Measurements from ENCODE around the gene TECPR1.

Gene TECPR1

DNA sequence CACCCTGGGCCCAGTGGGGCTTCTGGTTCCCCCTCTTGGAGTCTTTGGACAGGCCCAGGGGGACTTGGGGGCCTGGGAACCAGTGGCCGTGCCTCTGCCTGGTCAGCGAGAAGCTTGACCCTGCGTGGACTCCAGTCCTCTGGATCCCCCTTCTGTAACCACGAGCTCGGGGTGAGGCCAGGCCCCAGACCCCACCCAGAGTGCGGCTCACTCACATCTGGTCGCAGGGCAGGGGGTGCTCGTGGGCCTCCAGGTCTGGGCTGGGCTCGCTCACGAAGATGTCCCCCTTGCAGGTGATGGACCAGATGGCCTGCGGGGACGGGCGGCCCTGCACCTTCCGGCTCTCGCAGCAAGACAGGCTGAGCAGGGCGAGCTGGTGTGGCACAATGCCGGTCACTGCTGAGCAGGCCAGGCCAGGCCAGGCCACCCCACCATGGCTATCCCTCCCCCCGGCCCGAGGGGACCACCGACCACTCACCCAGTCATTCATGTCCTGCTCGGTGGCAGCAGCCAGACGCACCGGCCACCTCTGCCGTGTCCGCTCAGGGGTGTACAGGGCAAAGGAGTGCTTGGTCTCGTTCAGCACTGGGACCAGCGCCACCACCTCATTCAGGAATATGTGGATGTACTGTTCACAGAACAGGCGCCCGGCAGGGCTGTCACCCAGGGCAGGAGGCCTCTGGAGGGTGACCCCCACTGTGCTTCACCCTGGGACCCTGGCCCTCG is 21.1 kb downstream of the TECPR1 start:
- no peak overlapping the region for H3K27ac ChIP-seq
- TF ChIP-seq, protein P1, sequence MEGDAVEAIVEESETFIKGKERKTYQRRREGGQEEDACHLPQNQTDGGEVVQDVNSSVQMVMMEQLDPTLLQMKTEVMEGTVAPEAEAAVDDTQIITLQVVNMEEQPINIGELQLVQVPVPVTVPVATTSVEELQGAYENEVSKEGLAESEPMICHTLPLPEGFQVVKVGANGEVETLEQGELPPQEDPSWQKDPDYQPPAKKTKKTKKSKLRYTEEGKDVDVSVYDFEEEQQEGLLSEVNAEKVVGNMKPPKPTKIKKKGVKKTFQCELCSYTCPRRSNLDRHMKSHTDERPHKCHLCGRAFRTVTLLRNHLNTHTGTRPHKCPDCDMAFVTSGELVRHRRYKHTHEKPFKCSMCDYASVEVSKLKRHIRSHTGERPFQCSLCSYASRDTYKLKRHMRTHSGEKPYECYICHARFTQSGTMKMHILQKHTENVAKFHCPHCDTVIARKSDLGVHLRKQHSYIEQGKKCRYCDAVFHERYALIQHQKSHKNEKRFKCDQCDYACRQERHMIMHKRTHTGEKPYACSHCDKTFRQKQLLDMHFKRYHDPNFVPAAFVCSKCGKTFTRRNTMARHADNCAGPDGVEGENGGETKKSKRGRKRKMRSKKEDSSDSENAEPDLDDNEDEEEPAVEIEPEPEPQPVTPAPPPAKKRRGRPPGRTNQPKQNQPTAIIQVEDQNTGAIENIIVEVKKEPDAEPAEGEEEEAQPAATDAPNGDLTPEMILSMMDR (conservative IDR thresholded peaks at IDR 0.05) = no peak

DNA sequence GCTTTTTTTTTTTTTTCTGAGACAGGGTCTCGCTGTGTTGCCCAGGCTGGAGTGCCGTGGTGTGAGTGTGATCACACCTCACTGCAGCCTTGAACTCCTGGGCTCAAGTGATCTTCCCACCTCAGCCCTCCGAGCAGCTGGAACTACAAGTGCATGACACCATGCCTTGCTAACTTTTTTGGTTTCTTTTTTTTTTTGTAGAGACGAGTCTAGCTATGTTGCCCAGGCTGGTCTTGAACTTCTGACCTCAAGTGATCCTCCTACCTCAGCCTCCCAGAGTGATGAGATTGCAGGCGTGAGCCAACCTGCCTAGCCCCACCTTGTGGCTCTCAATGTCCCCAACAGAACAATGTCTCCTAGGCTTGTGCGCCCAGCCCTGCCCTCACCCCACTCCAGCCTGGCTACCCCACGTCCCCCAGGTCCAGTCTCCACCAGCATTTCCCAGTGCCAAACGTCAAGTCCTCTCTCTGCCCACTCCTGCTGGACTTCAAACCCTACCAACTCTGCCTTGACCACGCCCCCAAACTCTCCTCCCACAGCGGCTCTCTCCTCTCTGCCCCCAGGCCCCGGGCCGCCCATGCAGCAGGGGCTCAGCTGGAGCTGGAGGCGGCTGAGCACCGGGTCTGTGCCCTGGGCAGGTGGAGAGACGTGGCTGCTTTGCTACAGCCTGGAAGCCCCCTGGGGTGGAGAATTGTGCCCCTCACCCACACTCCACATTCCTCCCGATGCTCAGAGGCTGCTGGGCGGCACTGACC is 21.9 kb downstream of the TECPR1 start:
- TF ChIP-seq, protein P1 (conservative IDR thresholded peaks at IDR 0.05) = no peak
- no peak overlapping the region for H3K27ac ChIP-seq

DNA sequence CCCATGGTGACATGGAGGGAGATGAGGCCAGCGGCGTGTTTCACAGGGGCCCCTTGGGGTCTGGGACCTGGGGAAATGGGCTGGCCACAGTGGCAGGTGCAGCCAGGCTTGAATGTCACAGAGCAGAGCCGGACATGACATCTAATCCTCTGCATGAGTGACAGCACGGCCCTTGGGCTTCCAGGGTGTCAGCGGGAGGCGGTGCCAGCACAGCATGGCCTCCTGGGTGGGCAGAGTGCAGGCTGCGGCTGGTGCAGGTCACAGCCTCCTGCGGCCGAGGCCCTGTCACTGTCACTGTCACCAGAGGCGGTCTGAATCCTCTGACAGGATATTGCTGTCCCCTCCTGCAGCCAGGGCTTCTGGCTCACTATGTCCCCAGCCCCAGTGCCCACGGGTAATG is 22.6 kb downstream of the TECPR1 start:
- H3K27ac ChIP-seq = no peak overlapping the region
- TF ChIP-seq, protein P1 (conservative IDR thresholded peaks at IDR 0.05) = no peak

DNA sequence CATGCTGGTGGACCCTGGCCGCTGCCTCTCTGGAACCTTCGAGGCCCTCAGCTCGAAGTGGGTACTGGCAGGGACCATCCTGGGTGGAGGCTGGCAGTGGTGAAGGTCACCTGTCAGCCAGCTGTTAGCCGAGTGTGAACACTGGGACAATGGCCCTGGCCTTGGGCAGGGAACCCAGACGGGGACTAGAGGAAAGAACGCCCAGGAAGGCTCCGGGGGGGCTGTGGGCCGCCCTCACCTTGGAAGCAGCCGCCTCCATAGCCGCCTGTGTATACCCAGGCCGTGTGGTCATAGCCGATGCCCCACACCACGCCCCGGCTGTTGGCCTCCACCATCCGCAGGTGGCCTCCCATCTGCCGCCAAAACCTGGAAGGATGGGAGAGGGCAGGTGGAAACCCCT is 23.2 kb downstream of the TECPR1 start:
- H3K27ac ChIP-seq = no peak overlapping the region

DNA sequence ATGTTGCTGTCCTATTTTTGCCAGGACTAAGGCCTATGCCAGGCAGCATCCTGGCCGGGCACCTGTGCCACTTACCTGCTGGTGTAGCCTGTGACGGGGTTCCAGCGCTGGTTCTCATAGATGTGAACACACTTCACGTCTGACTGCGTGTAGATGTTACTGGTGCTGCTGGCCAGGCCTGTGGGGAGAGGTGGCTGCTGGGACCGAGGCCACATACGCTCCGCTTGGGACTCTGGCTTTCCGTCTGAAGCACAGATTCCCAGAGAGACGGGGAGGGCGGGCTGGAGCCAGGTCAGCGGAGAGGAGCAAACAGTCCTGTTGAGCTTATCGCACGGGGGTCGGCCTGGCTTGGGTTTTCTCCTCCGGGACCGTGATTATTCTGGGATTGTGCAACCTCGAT is 24.1 kb downstream of the TECPR1 start:
- TF ChIP-seq, protein P1 (conservative IDR thresholded peaks at IDR 0.05) = no peak
- H3K27ac ChIP-seq = no peak overlapping the region

More for the DNA sequence above, 23.2 kb downstream of the TECPR1 start:
- TF ChIP-seq, protein P1 (conservative IDR thresholded peaks at IDR 0.05) = no peak

DNA sequence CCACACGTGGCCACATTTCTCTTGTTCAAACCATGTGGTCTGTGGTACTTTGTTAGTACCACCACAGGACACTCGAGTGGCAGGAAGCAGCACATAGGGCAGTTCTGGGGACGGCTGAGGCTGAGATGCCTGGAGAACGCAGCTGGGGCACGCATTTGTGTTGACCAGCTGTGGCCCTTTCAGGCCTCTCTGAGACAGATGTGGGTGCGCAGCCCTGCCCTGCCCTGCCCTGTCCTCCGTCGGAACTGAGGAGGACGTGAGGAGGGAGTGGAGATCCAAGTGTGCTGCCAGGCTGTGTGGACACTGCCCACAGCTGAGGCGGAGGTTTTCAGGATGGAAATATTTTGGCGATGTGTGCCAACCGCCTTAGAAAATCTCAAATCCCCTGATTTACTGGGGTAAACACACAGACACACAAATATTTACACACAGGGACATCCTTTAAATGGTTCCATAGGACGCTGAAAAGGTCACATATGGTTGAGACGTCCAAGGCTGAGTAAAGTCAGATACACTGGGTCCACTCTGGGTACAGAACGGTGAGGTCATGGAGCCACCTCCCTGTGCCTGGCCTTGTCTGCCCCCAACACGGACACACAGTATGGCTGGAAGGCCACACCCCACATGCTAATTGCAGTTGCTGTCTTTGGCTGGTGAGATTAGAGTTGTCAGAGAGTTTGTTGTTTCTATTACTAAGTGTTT is 26.0 kb downstream of the TECPR1 start:
- H3K27ac ChIP-seq = peak overlapping the region; percentile 56
- TF ChIP-seq, protein P1 (conservative IDR thresholded peaks at IDR 0.05) = no peak

DNA sequence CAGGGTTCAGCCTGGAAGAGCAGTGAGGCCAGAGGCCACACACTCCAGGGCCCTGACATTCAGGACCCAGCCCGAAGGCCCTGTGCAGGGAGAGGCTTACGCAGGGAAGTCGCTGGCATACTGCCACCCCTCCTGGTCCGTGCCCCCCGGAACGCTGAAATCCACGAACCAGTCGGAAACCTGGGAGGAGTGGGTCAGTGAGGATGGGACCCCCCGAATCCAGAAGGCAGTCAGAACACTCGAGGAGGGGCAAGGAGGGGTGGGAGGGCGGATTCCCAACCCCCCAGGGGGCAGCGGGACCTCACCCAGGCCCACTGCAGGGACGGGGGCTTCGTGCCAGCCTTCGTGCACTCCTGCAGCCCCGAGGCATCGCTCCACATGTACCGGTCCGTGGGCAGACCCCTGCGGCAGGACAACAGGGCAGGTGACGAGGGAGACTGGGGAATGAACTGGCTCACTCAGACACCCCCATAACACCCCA is 27.3 kb downstream of the TECPR1 start:
- TF ChIP-seq, protein P1 (conservative IDR thresholded peaks at IDR 0.05) = no peak
- H3K27ac ChIP-seq = no peak overlapping the region

All from VCaP (cell line).